HK-2 (cell line): ENCODE data around the gene RBM20.

Experiments used
- DNase-seq: peaks from one replicate; pipeline ENCODE4 v3.0.0-alpha.2; 2018; ENCODE audit not compliant: unreplicated experiment

The RBM20 gene

DNA sequence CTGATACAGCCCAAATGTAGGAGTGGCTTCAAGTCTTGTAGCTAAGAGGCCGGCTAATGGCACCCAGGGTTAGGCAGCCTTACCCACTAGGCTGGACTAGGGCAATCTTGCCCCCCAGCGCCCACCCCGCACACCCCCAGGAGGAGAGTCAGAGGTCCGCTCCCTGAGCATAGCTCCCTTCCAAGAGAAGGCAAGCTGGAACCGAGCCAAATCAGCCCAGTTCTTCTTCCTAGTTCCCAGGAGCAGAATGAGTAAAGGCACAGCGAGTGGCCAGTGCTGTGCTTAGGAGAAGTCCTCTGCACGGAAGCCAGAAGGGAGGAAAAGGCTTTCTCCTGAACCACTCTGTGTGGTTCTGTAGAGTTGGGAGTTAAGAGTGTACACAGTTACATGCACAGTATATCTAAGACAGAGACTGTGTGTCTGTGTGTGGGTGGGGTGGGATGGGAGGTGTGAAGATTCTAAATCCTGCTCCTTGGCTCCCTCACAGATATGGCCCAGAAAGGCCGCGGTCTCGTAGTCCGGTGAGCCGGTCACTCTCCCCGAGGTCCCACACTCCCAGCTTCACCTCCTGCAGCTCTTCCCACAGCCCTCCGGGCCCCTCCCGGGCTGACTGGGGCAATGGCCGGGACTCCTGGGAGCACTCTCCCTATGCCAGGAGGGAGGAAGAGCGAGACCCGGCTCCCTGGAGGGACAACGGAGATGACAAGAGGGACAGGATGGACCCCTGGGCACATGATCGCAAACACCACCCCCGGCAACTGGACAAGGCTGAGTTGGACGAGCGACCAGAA is 167.8 kb downstream of the RBM20 start:
- DNase-seq: no peak

DNA sequence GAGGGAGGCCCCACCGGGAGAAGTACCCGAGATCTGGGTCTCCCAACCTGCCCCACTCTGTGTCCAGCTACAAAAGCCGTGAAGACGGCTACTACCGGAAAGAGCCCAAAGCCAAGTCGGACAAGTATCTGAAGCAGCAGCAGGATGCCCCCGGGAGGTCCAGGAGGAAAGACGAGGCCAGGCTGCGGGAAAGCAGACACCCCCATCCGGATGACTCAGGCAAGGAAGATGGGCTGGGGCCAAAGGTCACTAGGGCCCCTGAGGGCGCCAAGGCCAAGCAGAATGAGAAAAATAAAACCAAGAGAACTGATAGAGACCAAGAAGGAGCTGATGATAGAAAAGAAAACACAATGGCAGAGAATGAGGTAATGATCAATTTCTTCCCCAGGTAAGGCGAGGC is 168.4 kb downstream of the RBM20 start:
- DNase-seq: no peak

DNA sequence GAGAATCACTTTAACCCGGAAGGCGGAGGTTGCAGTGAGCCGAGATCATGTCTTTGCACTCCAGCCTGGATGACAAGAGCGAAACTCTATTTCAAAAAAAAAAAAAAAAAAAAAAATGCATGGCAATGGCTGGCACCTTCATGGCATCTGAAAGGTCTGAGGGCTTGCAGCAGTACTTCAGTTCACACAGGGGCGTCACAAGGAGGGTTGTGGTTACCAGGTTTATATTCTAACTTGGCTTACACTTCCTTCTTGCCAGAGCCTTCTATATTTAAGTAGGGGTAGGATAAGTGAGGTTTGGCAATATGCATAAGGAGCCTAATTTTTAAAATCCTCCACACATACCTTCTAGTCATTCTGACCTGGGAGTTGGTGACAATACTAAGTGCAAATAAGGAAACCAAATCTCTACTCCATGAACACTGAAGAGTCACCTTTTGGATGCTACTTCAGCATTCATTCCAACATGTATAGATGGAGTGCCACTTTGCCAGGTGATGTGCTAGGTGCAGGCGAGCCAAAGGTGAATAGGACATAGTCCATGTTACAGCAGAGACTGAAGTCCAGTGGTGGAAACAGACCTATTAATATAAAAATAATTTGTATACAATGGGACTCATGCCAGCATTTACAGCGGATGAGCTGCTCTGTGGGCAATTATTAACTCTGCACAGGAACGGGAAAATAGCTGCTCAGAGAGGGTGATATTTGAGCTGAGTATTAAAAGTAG is 169.8 kb downstream of the RBM20 start:
- DNase-seq: no peak

DNA sequence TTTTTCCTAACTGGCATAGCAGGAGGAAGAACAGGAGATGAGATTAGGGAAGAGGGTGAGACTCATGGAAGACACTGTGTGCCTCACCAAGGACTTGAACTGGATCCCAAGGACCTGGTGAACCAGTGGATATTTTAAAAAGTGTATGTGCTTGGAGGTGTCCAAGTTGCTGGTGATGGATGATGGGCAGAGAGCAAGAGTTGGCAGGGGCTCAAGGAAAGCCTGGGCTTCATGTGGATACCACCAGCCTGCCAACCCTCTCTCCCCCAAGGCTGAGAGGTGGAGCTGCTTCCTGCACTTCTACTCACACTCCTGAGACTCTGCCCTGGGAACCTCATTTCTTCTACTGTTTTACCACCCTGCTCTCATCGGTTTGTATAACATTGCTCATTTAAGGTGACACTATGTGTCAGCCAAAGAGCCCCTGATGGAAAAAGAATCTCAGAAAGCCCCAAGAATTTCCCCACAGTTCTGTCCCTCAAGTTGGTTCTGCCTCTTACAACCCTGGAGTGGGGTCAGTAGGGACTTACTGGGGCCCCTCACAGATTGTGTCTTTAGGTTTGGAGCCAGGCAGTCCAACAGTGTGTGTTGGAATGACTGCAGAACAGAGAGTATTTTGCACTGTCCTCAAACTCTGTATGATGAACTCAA is 171.3 kb downstream of the RBM20 start:
- DNase-seq: no peak

DNA sequence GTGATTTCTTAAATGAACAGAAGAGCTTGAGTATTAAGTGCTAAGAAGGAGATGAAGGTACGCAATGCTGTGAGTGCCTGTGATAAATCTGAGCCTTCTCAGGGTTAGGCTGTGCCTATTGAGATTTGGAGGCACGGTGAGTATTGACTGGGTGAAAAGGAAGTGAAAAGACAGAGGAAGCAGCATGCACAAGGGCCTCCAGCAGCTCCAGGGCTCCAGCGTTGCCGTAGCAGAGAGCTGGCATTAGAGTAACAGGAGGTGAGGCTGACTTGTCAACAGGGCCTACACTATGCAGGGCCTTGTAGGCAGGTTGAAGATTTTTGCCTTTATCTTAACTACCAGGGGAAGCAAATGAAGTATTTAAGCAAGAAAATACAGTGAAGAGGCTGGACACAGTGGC is 173.5 kb downstream of the RBM20 start:
- no peak for DNase-seq

DNA sequence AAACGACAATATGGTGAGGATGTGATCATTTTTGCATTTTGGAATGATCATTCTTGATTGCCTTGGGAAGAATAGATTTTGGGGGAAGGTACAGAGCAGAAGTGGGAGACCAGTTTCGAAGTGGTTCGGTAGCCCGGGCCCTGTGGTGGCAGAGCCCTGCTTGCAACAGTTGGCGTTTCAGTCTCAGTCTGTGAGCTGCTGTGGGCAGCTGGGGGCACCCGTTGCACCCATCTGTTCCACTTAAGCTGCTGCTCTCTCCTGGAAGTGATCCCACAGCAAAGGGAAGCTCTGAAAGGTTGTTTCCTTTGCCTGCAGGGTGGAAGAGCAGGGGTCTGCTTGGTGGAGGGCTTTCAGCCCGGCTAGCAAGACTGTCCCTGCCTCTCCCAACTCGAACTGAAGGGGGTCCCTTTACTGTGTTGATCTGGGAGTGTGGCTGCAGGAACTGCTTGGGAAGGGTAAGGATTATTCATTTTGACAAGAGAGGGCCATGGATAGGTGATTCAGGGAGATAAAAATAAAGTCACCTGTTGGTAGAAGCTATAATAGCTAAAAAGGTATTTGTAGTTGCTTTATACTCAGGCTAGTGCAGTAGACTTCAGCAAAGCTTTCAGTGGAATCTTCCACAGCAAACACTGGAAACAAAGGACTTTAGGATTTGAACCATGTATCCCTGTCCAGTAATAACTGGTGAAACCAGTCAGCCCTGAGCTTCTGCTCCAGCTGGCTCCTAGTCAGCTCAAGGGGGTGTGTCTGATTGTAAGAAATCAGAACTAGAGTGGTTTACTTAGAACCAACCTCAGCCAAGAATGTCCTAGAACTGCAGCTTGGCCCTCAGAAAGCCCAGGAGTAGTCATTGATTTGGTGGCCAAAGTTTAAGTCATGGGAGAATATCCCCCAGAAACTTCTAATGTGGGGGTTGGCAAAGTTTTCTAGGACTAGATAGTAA is 174.4 kb downstream of the RBM20 start:
- DNase-seq: no peak

DNA sequence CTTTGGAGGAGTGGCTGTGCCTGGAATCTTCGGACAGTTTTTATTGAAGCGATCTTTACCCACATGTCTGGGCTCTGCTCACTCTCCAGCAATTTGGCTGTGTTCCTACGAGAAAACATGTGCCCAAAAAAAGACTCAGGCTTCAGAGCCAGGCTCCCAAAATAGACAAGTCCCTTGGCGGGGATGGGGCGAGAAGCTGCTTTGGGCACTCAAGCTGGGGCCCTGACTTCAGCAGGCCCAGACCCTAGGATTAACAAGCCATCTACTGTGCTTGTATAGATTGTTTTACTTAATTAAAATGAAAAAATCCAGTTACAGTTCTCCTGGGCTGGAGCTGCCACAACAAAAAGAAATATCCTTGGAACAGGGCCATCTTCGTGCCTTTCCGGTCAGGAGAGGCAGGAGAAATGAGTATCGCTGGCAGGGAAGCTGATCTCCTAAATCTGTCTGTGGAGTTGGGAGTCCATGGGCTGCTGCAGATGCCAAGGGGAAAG is 176.2 kb downstream of the RBM20 start:
- no peak for DNase-seq

DNA sequence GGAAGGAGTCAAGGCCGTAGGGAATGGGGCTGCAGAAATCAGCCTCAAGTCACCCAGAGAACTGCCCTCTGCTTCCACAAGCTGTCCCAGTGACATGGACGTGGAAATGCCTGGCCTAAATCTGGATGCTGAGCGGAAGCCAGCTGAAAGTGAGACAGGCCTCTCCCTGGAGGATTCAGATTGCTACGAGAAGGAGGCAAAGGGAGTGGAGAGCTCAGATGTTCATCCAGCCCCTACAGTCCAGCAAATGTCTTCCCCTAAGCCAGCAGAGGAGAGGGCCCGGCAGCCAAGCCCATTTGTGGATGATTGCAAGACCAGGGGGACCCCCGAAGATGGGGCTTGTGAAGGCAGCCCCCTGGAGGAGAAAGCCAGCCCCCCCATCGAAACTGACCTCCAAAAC is 177.4 kb downstream of the RBM20 start:
- no peak for DNase-seq

DNA sequence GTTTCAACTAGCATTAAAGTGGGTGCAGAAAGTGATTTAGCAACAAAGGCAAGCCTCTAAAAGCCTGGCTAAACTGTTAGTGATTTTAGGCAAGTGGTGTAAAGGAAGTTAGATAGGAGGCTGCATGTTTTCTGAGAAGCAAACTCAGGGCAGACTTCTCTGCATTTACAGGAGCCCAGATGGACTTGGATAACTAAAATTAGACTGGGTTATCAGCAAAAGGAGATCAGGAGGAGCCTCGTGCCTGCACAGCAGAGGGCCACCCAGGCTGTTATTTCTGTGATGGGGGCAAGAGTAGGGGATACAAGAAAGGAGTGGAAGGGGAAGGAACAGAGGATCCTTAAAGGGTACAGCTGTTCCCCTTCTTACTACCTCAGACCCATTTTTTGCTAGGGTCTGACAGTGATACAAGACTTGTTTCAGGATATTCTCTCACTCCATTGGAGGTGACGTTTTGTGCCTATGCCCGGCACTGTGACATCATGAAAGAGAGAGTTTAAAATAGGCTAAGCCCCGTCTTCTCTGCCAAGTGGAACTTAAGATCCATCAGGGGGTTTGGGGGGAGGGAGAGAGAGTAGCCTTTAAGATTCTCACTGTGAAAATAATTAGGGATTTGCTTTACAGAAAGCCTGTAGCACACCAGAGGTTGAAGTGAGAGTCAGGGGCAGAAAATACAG is 178.0 kb downstream of the RBM20 start:
- DNase-seq: no peak

DNA sequence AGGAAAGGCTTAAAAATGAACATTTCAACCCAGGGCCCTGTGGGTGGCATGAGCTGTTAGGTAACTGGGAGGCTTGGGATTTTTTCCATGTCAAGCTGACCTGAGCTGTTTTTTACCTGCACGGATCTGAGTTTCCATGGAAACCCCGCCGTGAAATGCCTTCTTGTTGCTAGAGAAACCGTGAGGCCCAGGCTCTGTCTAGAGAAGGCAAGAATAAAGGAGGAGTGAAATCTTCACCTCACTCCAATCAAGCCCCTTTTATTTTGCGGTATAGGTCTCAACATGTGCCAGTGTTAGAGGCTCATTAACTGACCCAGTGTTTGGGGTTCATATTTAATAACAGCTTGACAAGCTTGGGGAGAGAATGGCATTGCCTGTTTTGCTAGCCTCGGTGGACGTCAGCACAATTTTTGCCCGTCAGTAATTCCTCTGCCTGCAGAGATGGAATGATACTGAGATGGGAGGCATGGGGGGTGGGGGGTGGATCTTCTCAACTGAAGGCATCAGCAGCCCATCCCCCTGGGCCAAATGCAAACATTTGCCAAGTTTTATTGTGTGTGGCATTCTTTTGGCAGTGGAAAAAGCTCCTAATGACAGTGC is 178.7 kb downstream of the RBM20 start:
- DNase-seq: no peak

DNA sequence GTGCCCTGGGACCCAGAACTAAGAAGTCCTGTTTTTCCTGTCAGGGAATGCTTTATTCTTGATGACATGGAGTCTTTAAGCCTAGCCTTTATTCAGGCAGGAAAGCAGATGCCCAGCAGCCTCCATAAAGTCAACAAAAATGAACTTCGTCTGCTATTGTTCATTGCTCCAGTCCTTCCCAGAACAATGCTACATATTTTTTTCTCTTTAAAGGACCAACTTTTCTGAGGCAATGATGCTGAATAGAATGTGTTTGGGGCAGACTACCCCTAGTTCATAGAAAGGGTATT is 180.0 kb downstream of the RBM20 start:
- no peak for DNase-seq

DNA sequence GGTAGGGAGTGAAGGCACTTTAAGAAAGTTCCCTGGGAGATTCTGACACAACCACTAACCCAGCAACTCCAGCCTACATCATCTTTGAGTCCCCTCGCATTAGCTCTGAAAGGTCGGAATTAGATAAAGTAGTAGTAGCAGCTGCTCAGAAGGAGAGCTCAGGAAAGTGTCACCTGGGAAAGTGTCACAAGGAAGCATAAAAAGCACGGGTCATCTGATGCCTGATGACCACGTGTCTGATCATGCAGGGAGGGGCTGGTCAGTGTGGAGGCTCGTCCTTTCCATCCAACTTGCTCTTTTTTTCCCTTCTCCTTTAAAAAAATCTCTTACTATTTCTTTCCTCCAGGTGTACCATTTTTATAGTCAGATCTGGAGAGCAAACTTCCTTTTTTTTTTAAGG is 180.5 kb downstream of the RBM20 start:
- no peak for DNase-seq

DNA sequence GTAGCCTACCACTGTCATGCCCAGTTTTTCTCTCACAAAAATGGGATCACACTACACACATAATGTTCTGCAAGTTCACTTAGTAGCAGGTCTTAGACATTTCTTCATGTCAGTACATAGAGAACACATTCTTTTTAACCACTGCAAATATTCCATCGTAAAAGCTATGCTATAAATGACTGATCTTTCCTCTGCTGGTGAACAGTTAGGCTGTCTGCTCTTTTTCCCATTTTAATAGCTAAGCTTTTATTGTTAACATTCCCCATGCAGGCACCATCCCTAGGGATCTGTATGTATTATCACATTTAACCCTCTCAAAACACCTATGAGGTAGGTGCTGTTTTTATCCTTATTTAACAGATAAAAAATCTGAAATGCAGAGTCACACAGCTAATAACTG is 181.4 kb downstream of the RBM20 start:
- no peak for DNase-seq

DNA sequence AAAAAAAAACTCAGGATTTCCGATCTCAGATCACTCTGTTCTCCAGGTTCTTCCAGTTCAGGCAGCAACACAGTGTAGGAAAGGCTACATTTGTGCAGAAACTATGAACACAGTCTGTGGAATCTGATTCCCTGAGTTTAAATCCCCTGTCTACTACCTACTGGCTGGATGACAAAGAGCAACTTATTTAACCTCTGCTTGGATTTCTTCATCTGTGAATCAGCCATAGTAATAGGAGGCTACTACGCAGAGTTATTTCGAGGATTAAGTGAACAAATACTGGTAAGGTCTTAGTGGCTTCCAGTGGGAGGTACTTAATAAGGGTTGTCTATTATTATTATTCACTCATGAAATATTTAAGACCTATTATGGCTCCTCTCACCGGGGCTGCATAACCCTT is 183.3 kb downstream of the RBM20 start:
- no peak for DNase-seq

DNA sequence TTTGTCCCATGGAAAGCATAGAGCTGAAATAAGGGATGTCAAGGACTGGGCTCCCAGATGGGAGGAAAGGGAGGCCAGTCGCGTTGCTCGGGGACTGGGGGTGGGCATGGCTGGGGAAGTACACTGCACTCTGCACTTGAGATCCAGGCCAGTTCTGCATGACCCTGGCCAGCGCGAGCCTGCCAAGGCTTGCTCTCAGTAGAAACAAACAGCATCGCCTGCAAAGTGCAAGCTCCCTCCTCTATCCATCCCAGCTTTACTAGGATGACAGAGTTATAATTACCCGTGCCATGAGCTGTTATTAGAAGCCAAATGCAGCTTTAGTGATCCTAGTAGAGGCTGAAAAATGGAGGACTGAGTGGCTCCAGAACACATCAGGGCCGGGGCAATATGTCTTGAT is 183.7 kb downstream of the RBM20 start:
- no peak for DNase-seq

DNA sequence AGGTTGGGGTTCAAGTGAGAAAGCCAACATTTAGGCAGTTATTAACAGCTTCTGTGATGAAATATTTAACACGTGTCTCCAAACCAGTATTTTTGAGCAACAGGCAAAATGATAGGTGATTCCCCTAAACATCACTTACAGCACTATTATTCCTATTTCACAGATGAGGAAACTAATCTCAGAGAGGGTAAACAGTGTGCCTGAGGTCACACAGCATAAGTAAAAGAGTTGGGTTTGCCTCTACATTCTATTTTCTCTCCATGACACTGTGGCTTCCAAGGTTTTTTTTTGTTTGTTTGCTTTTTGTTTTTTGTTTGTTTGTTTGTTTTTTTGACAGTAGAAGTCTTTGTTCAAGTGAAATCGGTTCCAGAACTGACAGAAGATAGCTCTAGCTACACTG is 184.4 kb downstream of the RBM20 start:
- DNase-seq: no peak

DNA sequence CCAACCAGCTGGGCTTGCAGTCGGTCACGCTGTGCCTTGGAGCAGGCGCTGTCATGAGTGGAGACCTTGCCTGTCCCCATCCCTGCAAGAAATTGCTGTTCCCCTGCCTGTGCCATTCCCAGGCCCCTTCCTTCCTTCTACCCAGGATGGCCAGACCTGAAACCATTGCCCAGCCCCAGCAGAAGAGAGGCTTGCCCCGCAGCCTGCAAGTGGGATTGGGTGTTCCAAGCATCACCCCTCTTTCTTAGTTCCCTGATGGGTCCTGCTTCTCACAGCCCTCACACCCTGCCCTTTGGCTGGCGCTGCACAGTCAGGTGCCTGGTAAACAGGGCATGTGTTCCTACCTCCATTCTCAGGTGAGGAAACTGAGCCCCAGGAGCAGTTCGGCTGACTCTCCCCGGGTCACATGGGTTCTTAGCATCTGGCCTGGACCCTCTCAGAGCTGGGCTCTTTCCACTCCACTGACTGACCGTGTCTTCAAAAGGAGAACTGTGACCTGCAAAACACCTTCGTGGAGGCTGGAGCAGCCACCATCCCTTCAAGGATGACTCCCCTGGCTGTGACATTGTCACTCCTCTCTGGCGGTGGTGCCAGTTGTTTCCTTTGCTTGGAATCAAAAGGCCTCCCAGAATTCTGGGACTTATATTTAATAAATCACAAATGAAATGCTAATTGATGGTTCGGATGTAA is 185.7 kb downstream of the RBM20 start:
- DNase-seq: no peak

DNA sequence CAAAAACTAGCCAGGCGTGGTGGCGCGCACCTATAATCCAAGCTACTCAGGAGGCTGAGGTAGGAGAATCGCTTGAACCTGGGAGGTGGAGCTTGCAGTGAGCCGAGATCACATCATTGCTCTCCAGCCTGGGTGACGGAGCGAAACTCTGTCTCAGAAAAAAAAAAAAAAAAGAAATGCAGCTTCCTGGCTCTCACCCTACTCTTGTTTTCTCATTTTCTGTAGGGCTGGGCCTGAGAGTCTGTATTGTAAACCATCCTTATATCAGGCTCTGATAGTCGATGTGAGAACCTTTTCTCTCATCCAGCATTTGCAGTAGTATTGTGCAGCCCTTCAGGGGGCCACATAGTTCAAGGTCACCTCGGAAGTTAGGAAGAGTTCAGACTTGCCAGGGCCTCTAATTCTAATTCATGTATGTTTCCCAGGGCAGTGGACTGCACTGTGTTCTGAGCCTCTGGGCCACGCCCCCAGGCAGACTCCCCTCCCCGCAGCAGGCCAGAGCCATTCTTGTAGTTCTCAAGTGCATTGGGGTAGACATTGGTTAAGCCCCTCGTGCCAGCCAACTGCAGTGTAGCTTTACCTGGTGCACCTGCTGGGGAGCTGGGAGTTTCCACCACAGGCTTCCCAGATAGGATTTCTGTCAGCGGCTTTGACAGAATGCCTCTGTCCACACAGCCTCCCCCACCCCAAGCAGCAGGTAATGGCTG is 189.3 kb downstream of the RBM20 start:
- DNase-seq: no peak

DNA sequence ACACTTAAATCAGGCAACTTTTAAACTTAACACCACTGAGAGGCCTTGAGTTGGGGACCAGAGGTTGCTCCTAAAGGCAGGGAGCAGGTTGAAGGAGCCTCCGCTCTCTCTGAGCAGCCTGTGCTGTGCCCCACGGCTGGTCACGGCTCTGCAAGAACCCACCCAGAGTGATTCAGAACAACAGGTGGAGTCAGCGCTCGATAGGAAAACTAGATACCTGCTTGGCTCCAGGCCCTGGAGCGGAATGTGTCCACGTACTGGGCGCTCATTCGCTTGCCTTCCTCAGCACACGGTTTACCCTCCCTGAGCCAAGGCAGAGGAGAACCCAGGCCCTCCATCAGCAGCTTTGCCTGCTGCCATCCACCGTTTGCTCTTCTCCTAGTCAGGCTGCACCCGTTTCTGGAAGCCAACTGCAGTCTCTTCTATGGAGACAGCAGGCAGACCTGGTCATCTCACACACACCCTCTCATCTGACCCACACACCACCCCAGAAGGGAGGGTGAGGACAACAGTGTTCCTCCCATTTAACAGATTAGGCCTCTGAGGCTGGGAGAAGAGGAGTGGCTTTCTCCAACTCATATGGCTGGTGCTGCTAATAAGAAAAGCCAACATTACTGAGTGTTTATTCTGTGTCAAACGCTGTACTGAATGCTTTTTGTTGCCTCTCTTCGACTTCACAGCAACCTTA is 189.9 kb downstream of the RBM20 start:
- DNase-seq: no peak
